GM18499 (cell line): ENCODE data around the gene BBX.

ENCODE experiments used
- ATAC-seq: cut with Tn5 transposase; IDR thresholded peaks from one replicate; pipeline ENCODE4 v1.9.1; 2021; ENCODE audit warnings: moderate number of reproducible peaks; ENCODE audit not compliant: insufficient read depth, unreplicated experiment

Gene BBX

GRCh38 chr3:107782054-107782453 is 259.3 kb downstream of the BBX start:
- ATAC-seq = no peak

DNA sequence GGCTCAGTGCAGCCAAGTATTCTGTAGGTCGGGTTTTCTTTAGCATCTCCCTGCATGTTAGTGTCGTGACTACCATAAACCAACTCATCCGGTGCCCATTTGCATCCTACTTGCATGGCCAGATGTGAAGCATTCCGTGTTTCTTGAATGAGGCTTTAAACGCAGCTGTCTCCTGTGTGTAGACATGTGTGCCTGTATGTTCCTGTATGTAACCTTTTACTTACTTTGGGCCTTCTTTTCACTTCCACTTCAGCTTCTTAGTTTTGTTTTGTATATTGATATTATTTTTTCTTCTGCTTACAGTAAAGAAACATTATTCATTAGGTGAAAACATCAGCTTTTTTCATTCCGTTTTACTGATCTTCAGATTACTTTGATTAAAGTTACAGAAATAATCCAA is 267.9 kb downstream of the BBX start:
- no peak for ATAC-seq

GRCh38 chr3:107791027-107791426 is 268.3 kb downstream of the BBX start:
- no peak for ATAC-seq

DNA sequence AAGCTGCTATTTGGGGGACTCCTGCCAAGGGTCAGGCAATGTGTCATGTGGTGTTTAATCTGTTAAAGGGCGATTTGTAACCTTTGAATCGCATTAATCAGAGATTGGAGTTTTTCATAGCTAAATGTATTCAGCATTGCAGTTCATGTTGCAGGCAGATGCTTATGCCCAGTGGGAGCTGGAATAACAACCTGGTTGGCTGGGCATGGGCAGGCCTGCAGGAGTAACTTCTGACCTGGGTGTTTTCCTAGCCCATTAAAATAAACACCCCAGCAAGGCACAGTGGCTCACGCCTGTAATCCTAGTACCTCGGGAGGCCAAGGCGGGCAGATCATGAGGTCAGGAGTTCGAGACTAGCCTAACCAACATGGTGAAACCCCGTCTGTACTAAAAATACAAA is 268.7 kb downstream of the BBX start:
- no peak for ATAC-seq

- no peak for ATAC-seq
Observed at GRCh38 chr3:107794664-107795443, 272.1 kb downstream of the BBX start.

- ATAC-seq = no peak
Observed at GRCh38 chr3:107795514-107796094, 272.8 kb downstream of the BBX start.

DNA sequence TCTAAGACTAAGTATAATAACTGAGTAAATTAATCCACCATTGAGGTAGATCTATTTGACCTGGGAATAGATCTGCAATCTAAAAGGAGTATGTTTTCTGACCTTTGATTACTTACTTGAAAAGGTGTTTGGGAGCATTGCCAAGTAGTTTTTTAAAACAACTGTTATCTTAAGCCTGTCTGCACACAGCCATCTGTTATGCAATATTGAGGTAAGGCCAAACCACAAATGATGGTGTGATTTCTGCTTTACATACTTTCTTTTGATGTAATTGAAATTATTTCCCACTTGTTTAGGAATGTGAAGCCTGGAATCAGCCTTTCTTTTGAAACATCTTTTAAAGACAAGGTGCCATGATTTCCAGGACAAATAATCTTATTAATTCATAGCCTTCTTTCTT is 274.0 kb downstream of the BBX start:
- no peak for ATAC-seq

DNA sequence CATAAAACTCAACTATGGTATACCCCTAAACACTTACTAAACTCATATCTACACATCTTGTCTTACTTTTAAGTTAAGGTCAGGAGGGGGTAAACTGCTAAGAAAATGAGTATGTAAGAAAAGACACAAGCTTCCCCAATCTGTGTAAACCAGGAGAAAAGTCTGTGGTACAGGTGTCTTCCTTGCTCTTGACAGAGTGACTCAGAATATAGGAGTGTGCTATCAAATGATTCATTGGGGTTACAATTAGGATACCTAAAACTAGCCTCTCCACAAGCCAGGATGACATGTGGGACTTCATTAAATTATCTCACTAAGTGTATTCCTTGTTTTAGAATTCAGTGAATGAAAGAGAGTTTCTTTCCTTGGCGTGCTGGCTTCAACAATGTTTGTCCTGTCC is 274.8 kb downstream of the BBX start:
- ATAC-seq = no peak

DNA sequence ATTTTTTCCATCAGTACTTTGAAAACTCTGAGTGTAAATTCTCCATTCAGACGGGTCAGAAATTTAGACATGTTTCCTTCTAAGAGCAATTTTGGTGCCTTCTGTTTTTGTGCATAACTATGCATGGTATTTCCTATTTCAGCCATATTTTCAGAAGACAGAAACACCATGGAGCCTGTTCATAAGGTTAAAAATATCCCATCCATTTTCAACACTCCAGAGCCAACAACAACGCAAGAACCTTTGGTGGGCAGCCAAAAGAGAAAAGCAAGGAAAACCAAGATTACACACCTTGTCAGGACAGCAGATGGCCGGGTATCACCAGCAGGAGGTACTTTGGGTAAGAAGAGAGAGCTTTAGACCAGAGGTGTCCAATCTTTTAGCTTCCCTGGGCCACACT is 275.6 kb downstream of the BBX start:
- ATAC-seq = no peak

DNA sequence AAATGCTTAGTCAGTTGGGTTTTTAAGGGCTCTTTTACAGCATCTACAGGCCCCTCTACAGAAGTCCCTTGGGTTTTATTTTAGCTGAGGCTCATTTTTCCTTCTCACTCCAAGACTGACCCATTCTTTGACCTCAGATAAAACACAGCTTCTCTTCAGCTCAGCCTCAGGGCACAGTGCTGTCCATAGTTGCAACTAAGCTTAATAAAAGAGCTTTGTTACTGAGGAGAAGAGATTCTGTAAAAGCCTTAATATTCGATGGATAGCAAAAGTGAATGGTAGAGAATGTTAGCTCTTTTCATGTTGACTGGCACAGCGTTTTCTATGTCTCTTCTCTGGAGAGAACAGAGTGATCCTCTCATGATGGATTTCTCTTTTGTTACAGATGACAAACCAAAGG is 277.9 kb downstream of the BBX start:
- ATAC-seq = no peak

DNA sequence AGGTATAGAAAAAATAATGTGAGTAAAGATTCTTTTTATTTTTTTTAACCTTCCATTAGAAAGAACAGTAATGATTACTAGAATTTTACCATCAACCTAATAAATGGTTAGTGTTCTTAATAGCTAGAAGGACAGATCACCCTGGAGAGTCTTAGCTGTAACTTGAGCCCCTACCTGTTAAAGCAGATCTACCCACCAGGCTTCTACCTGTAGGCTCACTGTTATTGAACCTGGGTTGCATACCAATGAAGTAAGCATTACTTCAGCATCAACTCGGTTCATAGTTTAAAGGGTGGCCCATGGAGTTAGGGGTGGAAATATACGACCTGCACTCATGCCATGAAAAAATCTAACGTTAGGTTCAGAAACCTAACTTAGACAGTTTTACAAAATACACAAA is 280.4 kb downstream of the BBX start:
- no peak for ATAC-seq

- ATAC-seq = no peak
Observed at GRCh38 chr3:107806021-107806420, 283.3 kb downstream of the BBX start.

DNA sequence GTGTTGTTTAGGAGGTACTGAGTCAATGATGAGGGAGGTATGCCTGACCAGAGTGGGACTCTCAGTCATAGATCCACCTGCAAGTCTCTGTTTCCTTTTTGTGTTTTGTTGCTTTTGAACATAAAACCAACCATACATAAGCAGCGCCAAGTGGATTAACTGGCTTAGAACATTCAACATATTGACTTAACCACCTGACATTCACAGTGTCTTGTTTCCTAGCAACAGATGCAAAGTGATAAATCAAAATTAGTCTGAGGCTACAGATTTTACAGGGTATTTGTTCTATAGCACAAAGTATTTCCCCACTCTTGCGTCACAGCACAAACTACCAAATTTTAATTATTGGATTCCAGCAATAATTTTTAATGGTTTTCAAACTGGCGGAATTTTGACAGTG is 283.8 kb downstream of the BBX start:
- ATAC-seq = no peak

DNA sequence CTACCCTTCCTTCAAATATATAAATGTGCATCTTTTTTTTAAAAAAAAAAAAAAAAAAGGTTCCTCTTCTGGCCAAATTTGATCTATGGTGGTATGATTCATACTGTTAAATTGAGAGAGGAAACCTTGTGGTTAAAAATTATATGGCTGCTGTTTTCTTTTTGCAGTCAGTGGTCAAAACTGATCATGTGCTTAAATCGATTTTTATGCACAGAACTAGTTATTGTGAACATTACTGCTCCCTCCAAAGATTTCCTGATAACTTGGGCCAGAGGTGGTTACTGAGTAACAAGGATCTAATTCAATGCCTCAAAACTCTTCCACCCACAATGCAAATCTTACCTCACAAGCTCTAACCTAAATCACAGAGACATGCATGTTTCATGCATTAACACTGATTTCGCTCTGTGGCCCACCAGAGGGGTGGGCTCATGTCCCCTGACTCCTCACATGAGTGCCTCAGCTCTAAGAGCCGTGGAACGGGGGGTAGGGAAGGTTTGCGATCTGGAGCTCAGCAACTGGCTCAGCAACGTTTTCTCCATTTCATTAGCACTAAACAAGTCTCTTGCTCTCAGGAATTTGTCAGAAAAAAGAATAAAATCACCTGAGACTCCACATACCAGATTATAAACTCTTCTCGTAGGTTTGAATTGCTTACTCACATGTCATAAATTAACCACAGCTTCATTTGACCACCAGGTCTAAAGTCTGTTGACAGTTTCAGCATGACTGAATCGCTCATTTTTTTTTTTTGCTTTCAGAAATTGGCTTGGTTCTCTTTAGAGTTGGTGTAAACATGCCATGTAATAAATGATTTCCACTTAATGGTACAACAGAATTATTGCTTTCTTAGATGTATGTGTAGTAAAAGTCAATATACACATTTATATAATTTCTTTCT is 287.7 kb downstream of the BBX start:
- ATAC-seq = no peak

DNA sequence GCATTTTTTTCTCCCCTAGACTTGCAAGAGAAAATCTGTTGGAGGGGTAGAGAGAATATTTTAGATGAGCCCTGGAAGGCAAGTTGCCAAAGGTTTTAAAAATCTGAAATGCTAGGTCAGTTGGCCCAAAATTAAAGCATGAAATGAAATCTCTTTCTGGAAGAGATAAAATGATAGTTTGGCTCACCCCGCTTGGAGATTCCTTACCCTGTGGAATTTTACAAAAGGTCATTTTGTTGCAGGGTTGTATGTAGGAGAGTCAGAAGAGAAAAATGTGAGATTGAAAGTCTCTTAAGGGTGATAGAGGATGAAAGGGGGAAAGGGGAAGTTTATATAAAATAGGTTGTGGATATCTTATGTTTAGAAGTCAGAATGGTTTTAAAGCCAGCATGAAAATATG is 290.3 kb downstream of the BBX start:
- no peak for ATAC-seq

DNA sequence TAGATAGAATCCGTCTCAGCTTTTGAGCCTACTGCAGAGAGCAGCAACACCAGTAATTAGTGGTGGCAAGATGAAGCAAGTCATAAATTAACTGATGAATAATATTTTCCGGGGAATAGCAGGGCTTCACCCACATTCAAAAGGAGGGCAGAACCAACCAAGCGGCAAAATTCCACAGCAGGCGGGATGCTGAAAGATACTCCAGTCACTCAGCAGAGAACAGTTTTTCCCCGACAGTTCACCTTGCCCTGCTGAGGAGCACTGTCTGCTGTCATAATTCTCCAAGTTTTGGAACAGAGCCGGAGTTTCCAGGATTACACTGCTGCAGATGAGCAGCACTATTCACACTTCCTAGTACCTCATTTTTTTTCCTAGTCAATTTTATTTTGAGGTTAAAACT is 293.3 kb downstream of the BBX start:
- no peak for ATAC-seq

GRCh38 chr3:107817076-107817475 is 294.3 kb downstream of the BBX start:
- ATAC-seq = no peak

DNA sequence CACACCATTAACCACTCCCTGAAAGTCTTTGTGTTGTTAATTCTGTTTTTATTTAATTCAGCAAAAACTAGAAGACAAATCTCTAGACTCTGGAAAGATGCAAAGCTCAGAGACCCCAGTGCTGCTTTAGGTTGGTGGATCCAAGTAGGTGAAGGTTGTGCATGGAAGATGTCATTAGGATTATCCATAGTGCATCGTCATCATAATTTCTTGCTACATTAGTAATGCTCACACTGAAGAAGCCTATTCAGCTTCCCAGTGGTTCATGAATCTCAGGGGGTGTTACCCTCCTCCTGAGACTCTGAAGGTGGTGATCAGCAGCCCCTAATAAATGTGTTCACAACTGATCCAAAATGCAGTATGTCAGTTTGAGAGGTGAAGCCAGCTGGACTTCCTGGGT is 295.3 kb downstream of the BBX start:
- no peak for ATAC-seq

GRCh38 chr3:107819656-107820055 is 296.9 kb downstream of the BBX start:
- ATAC-seq = no peak

DNA sequence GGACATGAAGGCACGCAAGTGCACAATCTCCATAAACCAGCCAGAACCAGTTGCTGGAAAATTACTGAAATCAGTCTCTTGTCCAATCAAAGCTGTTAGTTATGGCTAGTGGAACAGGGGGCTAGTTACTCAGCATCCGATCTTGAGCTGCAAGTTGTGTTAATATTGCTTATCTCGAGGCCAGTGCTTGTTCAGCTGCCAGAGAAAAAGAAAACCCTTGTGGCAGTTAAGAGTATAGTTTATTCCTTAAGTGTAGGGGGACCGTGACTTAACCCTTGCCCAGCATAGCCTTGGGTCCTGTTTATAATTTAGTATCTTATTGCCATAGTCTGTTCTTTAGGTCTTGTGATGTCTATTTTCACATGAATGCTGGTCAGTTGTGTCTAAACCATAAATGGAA is 299.5 kb downstream of the BBX start:
- no peak for ATAC-seq

DNA sequence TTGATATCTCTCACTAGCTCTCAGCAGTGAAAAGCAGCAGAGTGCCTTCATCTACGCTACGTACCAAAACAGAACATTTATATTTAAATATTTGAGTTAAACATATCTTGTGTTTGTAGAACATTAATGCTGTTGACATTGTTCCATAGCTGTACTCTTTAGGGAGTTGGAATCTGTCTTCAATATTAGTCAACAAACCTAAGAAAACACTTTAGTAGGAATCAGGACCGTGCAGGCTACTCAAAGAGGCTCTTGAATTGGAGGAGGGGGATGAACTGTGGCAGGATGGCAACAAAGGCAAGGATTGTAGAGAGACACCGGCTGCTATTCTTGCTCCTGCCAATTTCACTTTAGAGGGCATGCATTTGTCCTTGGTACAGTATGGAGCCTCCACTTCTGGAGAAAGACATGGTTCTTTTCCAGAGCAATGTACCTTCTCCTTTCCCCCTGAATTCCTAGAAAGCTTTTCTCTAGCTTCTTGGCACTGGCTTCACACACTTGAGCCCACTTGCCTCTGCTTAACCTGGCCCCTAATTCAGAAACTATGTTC is 302.1 kb downstream of the BBX start:
- ATAC-seq = no peak
